ENCODE results near the gene PPIA.

DNA sequence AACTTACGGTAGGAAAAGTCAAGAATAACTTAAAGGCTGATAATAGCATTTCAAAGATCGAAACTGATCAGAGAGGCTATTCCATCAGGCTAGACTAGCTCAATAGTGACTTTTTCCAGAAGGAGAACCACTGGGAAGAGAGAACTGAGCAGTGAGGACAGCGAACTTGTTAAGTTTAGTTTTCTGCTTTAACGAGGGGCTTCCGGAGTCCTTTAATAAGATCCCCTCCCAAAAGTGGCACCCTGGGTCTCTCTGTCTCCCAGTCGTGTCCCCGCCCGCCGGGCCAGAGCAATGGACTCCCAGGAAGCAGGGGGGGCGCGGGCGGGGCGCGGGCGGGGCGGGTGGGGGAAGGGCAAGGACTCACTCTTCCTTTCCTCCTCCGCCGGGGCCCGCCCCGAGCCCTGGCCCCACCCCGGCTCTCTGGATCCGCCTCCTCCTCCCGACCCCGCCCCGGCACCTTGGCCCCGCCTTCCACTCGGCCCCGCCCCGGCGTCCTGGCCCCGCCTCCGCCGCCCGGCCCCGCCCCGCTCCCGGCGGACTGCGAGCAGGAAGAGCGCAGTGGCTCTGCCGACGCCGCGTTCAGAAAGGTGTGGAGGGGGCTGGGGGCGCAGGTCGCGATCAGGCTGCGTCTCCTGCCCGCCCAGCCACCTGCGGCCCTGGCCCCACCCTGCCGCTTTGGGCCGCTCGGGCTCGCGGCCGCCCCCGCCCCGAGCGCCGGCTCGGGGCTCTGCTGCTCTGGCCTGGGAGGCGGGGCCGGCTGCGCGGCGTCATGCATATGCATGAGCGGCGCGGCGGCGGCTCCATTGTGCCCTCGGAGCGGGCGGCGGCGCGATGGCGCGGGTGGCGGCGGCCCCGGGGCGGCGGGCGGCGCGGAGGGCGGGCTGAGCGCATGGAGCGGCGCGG, 48.2 kb upstream of the PPIA start, which contains the start of gene ZMIZ2:
- TF ChIP-seq, protein P1, sequence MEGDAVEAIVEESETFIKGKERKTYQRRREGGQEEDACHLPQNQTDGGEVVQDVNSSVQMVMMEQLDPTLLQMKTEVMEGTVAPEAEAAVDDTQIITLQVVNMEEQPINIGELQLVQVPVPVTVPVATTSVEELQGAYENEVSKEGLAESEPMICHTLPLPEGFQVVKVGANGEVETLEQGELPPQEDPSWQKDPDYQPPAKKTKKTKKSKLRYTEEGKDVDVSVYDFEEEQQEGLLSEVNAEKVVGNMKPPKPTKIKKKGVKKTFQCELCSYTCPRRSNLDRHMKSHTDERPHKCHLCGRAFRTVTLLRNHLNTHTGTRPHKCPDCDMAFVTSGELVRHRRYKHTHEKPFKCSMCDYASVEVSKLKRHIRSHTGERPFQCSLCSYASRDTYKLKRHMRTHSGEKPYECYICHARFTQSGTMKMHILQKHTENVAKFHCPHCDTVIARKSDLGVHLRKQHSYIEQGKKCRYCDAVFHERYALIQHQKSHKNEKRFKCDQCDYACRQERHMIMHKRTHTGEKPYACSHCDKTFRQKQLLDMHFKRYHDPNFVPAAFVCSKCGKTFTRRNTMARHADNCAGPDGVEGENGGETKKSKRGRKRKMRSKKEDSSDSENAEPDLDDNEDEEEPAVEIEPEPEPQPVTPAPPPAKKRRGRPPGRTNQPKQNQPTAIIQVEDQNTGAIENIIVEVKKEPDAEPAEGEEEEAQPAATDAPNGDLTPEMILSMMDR (IDR thresholded peaks at IDR 0.05) = peak in 2 of 7 experiments; percentile 7 to 11
- TF ChIP-seq POLR2A (IDR thresholded peaks at IDR 0.05) = peak; percentile 30 to 53 (median 49)
